Spleen (tissue), 11 donors: ENCODE measurements around the gene KLHL2. TPM values are rescaled to one million over a fixed set of nuclear protein-coding genes. Genes with fewer than 3 reads are reported as not detected.
"Not testable (repeated sequence)": the region's sequence is repeated elsewhere in the genome, so short reads cannot be mapped to it uniquely, and the experiment has no call there.

ENCODE experiments used
- DNase-seq: peaks from one replicate; pipeline ENCODE4 v3.0.0-alpha.2; 2020
- H3K27ac ChIP-seq, 8 donors: fragments of 200-600 bp; sonication (generic) in 7 of 8; 1 replicate in 4 of 8; 2 replicates in 4 of 8; pipeline versions ENCODE4 v1.5.0 to v1.8.0; 2016 to 2021; ENCODE audit warnings: inconsistent platforms in 4 of 8, mild to moderate bottlenecking in 4 of 8, moderate library complexity in 1 of 8
- H3K27me3 ChIP-seq, 7 donors: fragments of 200-600 bp; sonication (generic) in 6 of 7; replicated peaks in 1 of 7; 1 replicate in 4 of 7; 2 replicates in 3 of 7; pipeline versions ENCODE4 v1.5.0 to v1.8.0; 2016 to 2021; ENCODE audit warnings: inconsistent platforms in 3 of 7, mild to moderate bottlenecking in 1 of 7
- H3K36me3 ChIP-seq, 6 donors: fragments of 200-600 bp; sonication (generic) in 5 of 6; 1 replicate in 4 of 6; 2 replicates in 2 of 6; pipeline versions ENCODE4 v1.5.0 to v1.8.0; 2016 to 2021; ENCODE audit warnings: inconsistent platforms in 2 of 6
- H3K4me1 ChIP-seq, 6 donors: fragments of 200-600 bp; sonication (generic) in 5 of 6; 1 replicate in 3 of 6; 2 replicates in 3 of 6; pipeline versions ENCODE4 v1.5.0 to v1.8.0; 2016 to 2021; ENCODE audit warnings: inconsistent platforms in 3 of 6
- H3K4me3 ChIP-seq, 8 donors: fragments of 200-600 bp; sonication (generic) in 7 of 8; 1 replicate in 4 of 8; 2 replicates in 4 of 8; pipeline versions ENCODE4 v1.5.0 to v1.8.0; 2016 to 2021; ENCODE audit warnings: inconsistent platforms in 4 of 8, mild to moderate bottlenecking in 4 of 8, moderate library complexity in 2 of 8
- H3K9me3 ChIP-seq, 8 donors: fragments of 200-600 bp; sonication (generic) in 7 of 8; 1 replicate in 4 of 8; 2 replicates in 4 of 8; pipeline versions ENCODE4 v1.5.0 to v1.8.0; 2016 to 2021; ENCODE audit warnings: inconsistent platforms in 4 of 8
- CTCF ChIP-seq, 11 experiments: fragments of 200-600 bp in 7 of 11; fragments of 450-650 bp in 4 of 11; sonication (generic) in 4 of 11; IDR thresholded peaks in 8 of 11; conservative IDR thresholded peaks in 3 of 11; 1 replicate in 7 of 11; 2 replicates in 4 of 11; pipeline versions ENCODE4 v1.4.0 to v1.8.0; 2016 to 2021; ENCODE audit warnings: antibody characterized with exemption in 11 of 11, inconsistent platforms in 4 of 11, mild to moderate bottlenecking in 1 of 11
- POLR2A ChIP-seq, 3 donors: fragments of 450-650 bp; IDR thresholded peaks; one replicate each; pipeline ENCODE4 v1.5.1; 2017; ENCODE audit warnings: antibody characterized with exemption in 3 of 3, mild to moderate bottlenecking in 1 of 3
- POLR2AphosphoS5 ChIP-seq, 3 donors: sonication (generic); formaldehyde crosslinking; IDR thresholded peaks; one replicate each; pipeline ENCODE4 v1.5.1; 2017; ENCODE audit warnings: antibody characterized with exemption in 3 of 3
- WGBS, 5 donors: extraction: QIAGEN DNeasy Blood & Tissue Kit in 3 of 5; methylation state at CpG; one replicate each; pipeline versions ENCODE4 v1.1.5 to v1.1.7; 2013 to 2018; 5-methylcytosine and 5-hydroxymethylcytosine counted together
- intact Hi-C: fragments of 100-400 bp; cut with DNase I; formaldehyde crosslinking; loops from one replicate; pipeline ENCODE4 v1.15.0; 2023; ENCODE audit warnings: low total_unique reads
- polyA plus RNA-seq, 3 donors: library from polyadenylated mRNA; stranded (reverse); fragments of 200-250 nt; gene quantifications; one replicate each; pipeline ENCODE4 v1.2.1, GENCODE V29; 2013
- total RNA-seq, 7 donors: library from RNA; depleted of rRNA in 3 of 7; stranded (reverse); fragments of >200 nt in 3 of 7; fragmentation: NEBNext Ultra II Directional in 4 of 7; extraction: Animal tissue kit (Norgen Biotek cat#: 25700) in 4 of 7; gene quantifications; one replicate each; pipeline versions ENCODE4 v1.1.0 to v1.2.1, GENCODE V29; 2016 to 2021
- donor health status: healthy with polysubstance abuse.
- donor health status: DM: no; HTN: no; CAD: no; lungs with moderate emphysema.
- donor health status: DM: no; HTN: no; CAD: no.
- donor health status: Bipolar disorder and iron deficiency.
- donor health status: healthy.
- donor health status: DM: no; HTN: no; CAD: no.
- donor health status: DM: yes; HTN: yes; CAD: no.

KLHL2 gene
- total and polyA plus RNA-seq, 10 donors: 10.8 to 102 (median 48.5) TPM

- Histone ChIP-seq H3K4me1 (peaks cover 0 to 79% (median 44%) of the 10 kb centered on the region in 6 donors), H3K27ac (peak overlapping the region in 3 of 8 donors; percentile 66 to 75 (median 69))
- WGBS, 5 donors: 89 to 96% (median 93%) methylated on average over 6 of the region's 6 CpGs
- DNase-seq, intact Hi-C loops, H3K36me3 ChIP-seq, H3K4me3 ChIP-seq, H3K9me3 ChIP-seq, H3K27me3 ChIP-seq: not testable (repeated sequence)
Measured at GRCh38 chr4:165213991-165214709, 6.8 kb downstream of the KLHL2 start.

GRCh38 chr4:165215034-165215751, 7.8 kb downstream of the KLHL2 start:
- DNase-seq, intact Hi-C loops, H3K27me3 ChIP-seq, H3K36me3 ChIP-seq, H3K4me3 ChIP-seq, H3K9me3 ChIP-seq: not testable (repeated sequence)
- peak overlapping the region in 4 of 8 donors; percentile 51 to 75 (median 68) for H3K27ac ChIP-seq
- H3K4me1 ChIP-seq: peaks cover 0 to 68% (median 35%) of the 10 kb centered on the region in 6 donors
- TF ChIP-seq POLR2AphosphoS5 (IDR thresholded peaks at IDR 0.05): peak in 1 of 3 donors; percentile 26
- WGBS, 5 donors: 47 to 65% (median 61%) methylated on average over 2 of the region's 2 CpGs

GRCh38 chr4:165215761-165216487, 8.6 kb downstream of the KLHL2 start:
- DNase-seq, H3K27me3 ChIP-seq, H3K4me3 ChIP-seq, intact Hi-C loops, H3K9me3 ChIP-seq: not testable (repeated sequence)
- Histone ChIP-seq H3K36me3 (peaks cover 0 to 11% (median 0%) of the 10 kb centered on the region in 6 donors), H3K27ac (peak overlapping the region in 4 of 8 donors; percentile 51 to 75 (median 68)), H3K4me1 (peaks cover 0 to 67% (median 28%) of the 10 kb centered on the region in 6 donors)
- WGBS, 5 donors: 64 to 78% (median 75%) methylated on average over 2 of the region's 2 CpGs

- H3K27ac ChIP-seq: peak overlapping the region in 1 of 8 donors; percentile 7
- WGBS, 5 donors: 92 to 95% (median 94%) methylated on average over 3 of the region's 3 CpGs
- TF ChIP-seq CTCF (IDR thresholded peaks at IDR 0.05 in 8 of 11, conservative IDR thresholded peaks at IDR 0.05 in 3 of 11) (no peak), POLR2AphosphoS5 (IDR thresholded peaks at IDR 0.05) (no peak), POLR2A (IDR thresholded peaks at IDR 0.05) (no peak)
- H3K36me3 ChIP-seq: peaks cover 0 to 17% (median 0%) of the 10 kb centered on the region in 6 donors
- no peak for DNase-seq
- H3K4me1 ChIP-seq: peaks cover 0 to 69% (median 38%) of the 10 kb centered on the region in 6 donors
- no peaks in the 10 kb centered on the region for H3K27me3 ChIP-seq
- H3K4me3 ChIP-seq: no peak overlapping the region
- H3K9me3 ChIP-seq: no peaks in the 10 kb centered on the region
- intact Hi-C loops: no loop called here
Measured at GRCh38 chr4:165217325-165217724, 10.0 kb downstream of the KLHL2 start.

GRCh38 chr4:165221306-165221705, 13.9 kb downstream of the KLHL2 start:
- peak overlapping the region; percentile 13 to 86 (median 78) for H3K27ac ChIP-seq
- 69 to 95% (median 84%) methylated on average over 4 of the region's 4 CpGs for WGBS, 5 donors
- intact Hi-C loops, H3K27me3 ChIP-seq, H3K9me3 ChIP-seq, H3K4me3 ChIP-seq, DNase-seq: not testable (repeated sequence)
- H3K36me3 ChIP-seq: peaks cover 0 to 28% (median 0%) of the 10 kb centered on the region in 6 donors
- H3K4me1 ChIP-seq: peaks cover 0 to 57% (median 32%) of the 10 kb centered on the region in 6 donors

- Histone ChIP-seq H3K4me1 (peaks cover 0 to 48% (median 27%) of the 10 kb centered on the region in 6 donors), H3K27ac (peak overlapping the region in 7 of 8 donors; percentile 67 to 86 (median 83)), H3K36me3 (peaks cover 0 to 28% (median 0%) of the 10 kb centered on the region in 6 donors), H3K4me3 (peak overlapping the region in 1 of 8 donors; percentile 7)
- DNase-seq, H3K9me3 ChIP-seq, H3K27me3 ChIP-seq, intact Hi-C loops: not testable (repeated sequence)
- 25 to 44% (median 31%) methylated on average over 4 to 5 of the region's 5 CpGs for WGBS, 5 donors
Measured at GRCh38 chr4:165221993-165222650, 14.8 kb downstream of the KLHL2 start.
